Duodenal mucosa (tissue), 2 donors: Measurements from ENCODE around the gene OS9.
"Not testable (repeated sequence)": the region's sequence is repeated elsewhere in the genome, so short reads cannot be mapped to it uniquely, and the experiment has no call there.

Experiments
- H3K27ac ChIP-seq: one replicate; pipeline ENCODE4 v1.7.0; 2013; ENCODE audit warnings: low read depth, low read length
- H3K27me3 ChIP-seq, 2 donors: one replicate each; pipeline ENCODE4 v1.7.0; 2013; ENCODE audit warnings: low read length in 2 of 2, control low read depth in 1 of 2; ENCODE audit not compliant: insufficient read depth in 2 of 2, control insufficient read depth in 1 of 2
- H3K36me3 ChIP-seq, 2 donors: one replicate each; pipeline ENCODE4 v1.7.0; 2013; ENCODE audit warnings: low read length in 2 of 2, control low read depth in 1 of 2; ENCODE audit not compliant: insufficient read depth in 2 of 2, control insufficient read depth in 1 of 2
- H3K4me1 ChIP-seq, 2 donors: one replicate each; pipeline ENCODE4 v1.7.0; 2013; ENCODE audit warnings: low read length in 2 of 2, control low read depth in 1 of 2; ENCODE audit not compliant: insufficient read depth in 2 of 2, control insufficient read depth in 1 of 2
- H3K4me3 ChIP-seq, 2 donors: one replicate each; pipeline ENCODE4 v1.7.0; 2013; ENCODE audit warnings: low read length in 2 of 2, low read depth in 1 of 2
- H3K9ac ChIP-seq, 2 donors: one replicate each; pipeline ENCODE4 v1.7.0; 2013; ENCODE audit warnings: low read length in 2 of 2, low read depth in 1 of 2
- H3K9me3 ChIP-seq, 2 donors: one replicate each; pipeline ENCODE4 v1.7.0; 2013; ENCODE audit warnings: low read length in 2 of 2, control low read depth in 1 of 2; ENCODE audit not compliant: control insufficient read depth in 1 of 2

The OS9 gene

GRCh38 chr12:57715036-57715748, 21.3 kb downstream of the OS9 start:
- H3K9ac ChIP-seq, H3K27ac ChIP-seq, H3K4me1 ChIP-seq, H3K27me3 ChIP-seq, H3K4me3 ChIP-seq, H3K9me3 ChIP-seq: not testable (repeated sequence)
- peaks cover 39 to 63% of the 10 kb centered on the region in 2 donors for H3K36me3 ChIP-seq

DNA sequence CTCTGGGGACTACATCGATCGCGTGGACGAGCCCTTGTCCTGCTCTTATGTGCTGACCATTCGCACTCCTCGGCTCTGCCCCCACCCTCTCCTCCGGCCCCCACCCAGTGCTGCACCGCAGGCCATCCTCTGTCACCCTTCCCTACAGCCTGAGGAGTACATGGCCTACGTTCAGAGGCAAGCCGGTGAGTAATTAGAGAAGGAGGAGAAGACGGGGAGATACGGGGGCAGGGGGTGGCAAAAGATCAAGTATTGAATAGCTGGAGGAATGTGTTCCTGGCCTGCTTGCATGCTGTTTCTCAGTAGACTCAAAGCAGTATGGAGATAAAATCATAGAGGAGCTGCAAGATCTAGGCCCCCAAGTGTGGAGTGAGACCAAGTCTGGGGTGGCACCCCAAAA, 21.9 kb downstream of the OS9 start:
- Histone ChIP-seq H3K4me3 (no peak overlapping the region), H3K27ac (no peak overlapping the region), H3K9me3 (no peaks in the 10 kb centered on the region), H3K27me3 (no peaks in the 10 kb centered on the region), H3K9ac (no peak overlapping the region), H3K36me3 (peaks cover 45 to 69% of the 10 kb centered on the region in 2 donors), H3K4me1 (no peaks in the 10 kb centered on the region)

- Histone ChIP-seq H3K9me3 (no peaks in the 10 kb centered on the region), H3K4me3 (no peak overlapping the region), H3K27me3 (no peaks in the 10 kb centered on the region), H3K4me1 (no peaks in the 10 kb centered on the region), H3K9ac (no peak overlapping the region), H3K36me3 (peaks cover 47 to 74% of the 10 kb centered on the region in 2 donors), H3K27ac (no peak overlapping the region)
Observed at GRCh38 chr12:57716305-57716704, 22.4 kb downstream of the OS9 start.

DNA sequence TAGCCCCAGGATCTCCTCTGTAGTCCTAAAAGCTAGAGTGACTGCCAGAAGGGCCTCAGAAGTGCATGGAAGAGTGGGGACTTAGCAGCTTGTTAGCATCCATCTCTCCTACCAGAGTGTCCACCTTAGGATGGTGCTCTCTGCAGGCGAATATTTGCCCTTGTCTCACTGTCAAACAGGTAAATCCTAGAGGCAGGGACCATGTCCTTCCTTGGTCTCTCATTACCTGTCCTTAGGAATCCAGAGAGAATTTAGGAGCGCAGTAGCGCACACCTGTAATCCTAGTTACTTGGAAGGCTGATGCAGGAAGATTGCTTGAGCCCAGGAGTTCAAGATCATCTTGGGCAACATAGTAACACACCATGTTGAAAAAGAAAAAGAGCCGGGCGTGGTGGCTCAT, 23.2 kb downstream of the OS9 start:
- H3K9me3 ChIP-seq = no peaks in the 10 kb centered on the region
- no peaks in the 10 kb centered on the region for H3K27me3 ChIP-seq
- no peak overlapping the region for H3K4me3 ChIP-seq
- H3K36me3 ChIP-seq = peaks cover 51 to 77% of the 10 kb centered on the region in 2 donors
- no peak overlapping the region for H3K27ac ChIP-seq
- no peak overlapping the region for H3K9ac ChIP-seq
- no peaks in the 10 kb centered on the region for H3K4me1 ChIP-seq

GRCh38 chr12:57717846-57718640, 24.1 kb downstream of the OS9 start:
- Histone ChIP-seq H3K27ac (no peak overlapping the region), H3K9ac (no peak overlapping the region), H3K27me3 (no peaks in the 10 kb centered on the region), H3K4me3 (no peak overlapping the region), H3K4me1 (no peaks in the 10 kb centered on the region), H3K36me3 (peaks cover 51 to 73% of the 10 kb centered on the region in 2 donors), H3K9me3 (no peaks in the 10 kb centered on the region)

- Histone ChIP-seq H3K27ac (no peak overlapping the region), H3K4me3 (no peak overlapping the region), H3K27me3 (no peaks in the 10 kb centered on the region), H3K9ac (no peak overlapping the region), H3K36me3 (peaks cover 51 to 73% of the 10 kb centered on the region in 2 donors), H3K4me1 (no peaks in the 10 kb centered on the region), H3K9me3 (no peaks in the 10 kb centered on the region)
Observed at GRCh38 chr12:57718641-57719528, 25.0 kb downstream of the OS9 start.

GRCh38 chr12:57719777-57720605, 26.1 kb downstream of the OS9 start:
- no peaks in the 10 kb centered on the region for H3K4me1 ChIP-seq
- H3K27me3 ChIP-seq = no peaks in the 10 kb centered on the region
- H3K4me3 ChIP-seq = no peak overlapping the region
- peaks cover 51 to 66% of the 10 kb centered on the region in 2 donors for H3K36me3 ChIP-seq
- no peaks in the 10 kb centered on the region for H3K9me3 ChIP-seq
- H3K27ac ChIP-seq = no peak overlapping the region
- no peak overlapping the region for H3K9ac ChIP-seq

- Histone ChIP-seq H3K9ac (no peak overlapping the region), H3K27me3 (no peaks in the 10 kb centered on the region), H3K27ac (no peak overlapping the region), H3K4me1 (peaks cover 0 to 3% of the 10 kb centered on the region in 2 donors), H3K36me3 (peaks cover 45 to 59% of the 10 kb centered on the region in 2 donors), H3K9me3 (no peaks in the 10 kb centered on the region), H3K4me3 (no peak overlapping the region)
Observed at GRCh38 chr12:57720606-57721595, 27.0 kb downstream of the OS9 start.
